ENCODE results near the gene DNAH17. TPM values are rescaled to one million over a fixed set of nuclear protein-coding genes. Genes with fewer than 3 reads are reported as not detected.

DNAH17 gene
- total RNA-seq, 2 experiments from 2014 or later: 0.03 to 0.44 TPM

DNA sequence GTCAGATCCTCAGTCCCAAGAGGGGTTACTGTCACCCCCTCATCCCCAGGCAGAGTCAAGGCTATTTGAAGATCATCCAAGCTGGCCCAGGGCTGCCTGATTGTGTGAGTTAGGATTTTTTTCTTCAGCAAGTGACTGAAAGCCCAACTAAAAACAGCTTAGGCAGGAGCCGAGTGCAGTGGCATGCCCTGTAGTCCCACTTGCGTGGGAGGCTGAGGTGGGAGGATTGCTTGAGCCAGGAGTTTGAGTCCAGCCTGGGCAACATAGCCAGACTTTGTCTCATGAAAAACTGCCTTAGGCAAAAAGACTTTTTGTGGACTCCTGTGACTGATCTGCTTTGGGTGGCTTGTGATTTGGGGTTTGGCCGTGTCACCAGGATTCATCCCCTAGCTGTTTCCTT, 178.8 kb downstream of the DNAH17 start:
- DNase-seq (no peak), ATAC-seq (ENCODE audit: low read depth) (no peak)
- H3K36me3 Mint-ChIP-seq: peaks cover 23% of the 10 kb centered on the region
- H3K27ac Mint-ChIP-seq: no peak overlapping the region
- H3K27me3 Mint-ChIP-seq: no peaks in the 10 kb centered on the region
- H3K4me3 Mint-ChIP-seq: no peak overlapping the region
- peaks cover 2% of the 10 kb centered on the region for H3K4me1 Mint-ChIP-seq
- POLR2A ChIA-PET: no interaction called here
- no peaks in the 10 kb centered on the region for H3K9me3 Mint-ChIP-seq

DNA sequence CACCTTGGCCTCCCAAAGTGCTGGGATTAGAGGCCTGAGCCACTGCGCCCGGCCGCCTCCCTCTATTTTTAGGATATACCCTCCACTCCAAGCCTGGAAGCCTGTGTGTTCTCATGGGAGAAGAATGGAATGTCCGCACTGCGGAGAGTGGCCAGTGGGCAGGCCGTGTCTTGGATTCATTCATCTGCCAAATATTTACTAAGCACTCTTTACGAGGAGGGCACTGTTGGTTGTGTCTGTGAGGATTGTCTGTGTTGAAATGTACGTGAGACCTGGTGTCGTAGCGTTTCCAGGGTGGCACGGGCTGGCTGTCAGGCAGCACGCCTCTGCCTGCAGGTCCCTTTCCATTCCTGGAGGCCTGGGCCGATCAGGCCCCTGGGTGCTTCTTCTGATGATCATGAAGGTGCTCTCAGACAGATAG, 179.5 kb downstream of the DNAH17 start:
- POLR2A ChIA-PET: no interaction called here
- ATAC-seq (ENCODE audit: low read depth) (no peak), DNase-seq (no peak)
- Mint-ChIP-seq H3K36me3 (peaks cover 20% of the 10 kb centered on the region), H3K4me1 (peaks cover 3% of the 10 kb centered on the region), H3K9me3 (no peaks in the 10 kb centered on the region), H3K27me3 (no peaks in the 10 kb centered on the region), H3K4me3 (no peak overlapping the region), H3K27ac (no peak overlapping the region)

DNA sequence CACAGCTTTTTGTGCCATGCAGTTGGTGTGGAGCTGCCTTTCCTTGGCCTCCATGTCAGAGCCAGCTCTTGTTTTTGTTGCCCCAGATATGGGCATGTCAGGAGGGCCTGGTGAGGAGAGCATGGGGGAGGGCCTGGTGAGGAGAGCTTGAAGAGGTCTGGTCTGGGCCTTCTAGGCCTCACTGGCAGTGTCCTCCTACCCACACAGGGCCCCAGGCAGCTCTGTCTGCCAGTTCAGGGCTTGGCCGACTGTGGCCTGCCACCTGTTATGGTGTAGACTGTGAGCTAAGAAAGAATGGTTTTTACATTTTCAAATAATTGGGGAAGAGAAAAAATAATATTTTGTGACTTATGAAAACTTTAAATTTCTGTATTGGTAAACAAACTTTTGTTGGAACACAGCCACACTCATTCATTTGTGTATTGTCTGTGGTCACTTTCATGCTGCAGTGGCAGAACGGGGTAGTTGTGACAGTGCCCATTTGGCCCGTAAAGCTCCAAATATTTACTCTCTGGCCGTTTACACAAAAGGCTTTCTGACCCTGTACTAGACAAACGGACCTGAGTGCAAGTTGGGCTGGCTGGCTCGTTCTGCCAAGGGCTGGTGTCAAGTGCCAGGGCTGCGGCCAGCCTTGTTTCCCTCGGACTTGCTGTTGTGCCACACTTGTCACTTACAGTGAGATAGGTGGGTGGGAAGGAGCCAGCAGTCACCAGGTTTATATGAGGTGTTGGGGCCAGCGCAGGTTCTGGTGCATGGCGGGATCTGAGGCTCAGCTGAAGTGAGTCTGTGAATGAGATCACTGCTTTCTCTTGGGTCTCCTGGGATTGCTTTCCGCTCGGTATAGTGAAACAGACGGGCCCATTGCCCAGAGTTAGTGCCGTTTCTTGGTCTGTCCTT, 180.5 kb downstream of the DNAH17 start:
- peaks cover 3% of the 10 kb centered on the region for H3K4me1 Mint-ChIP-seq
- no peak overlapping the region for H3K27ac Mint-ChIP-seq
- POLR2A ChIA-PET: no interaction called here
- no peak for DNase-seq
- H3K27me3 Mint-ChIP-seq: no peaks in the 10 kb centered on the region
- H3K9me3 Mint-ChIP-seq: no peaks in the 10 kb centered on the region
- peaks cover 18% of the 10 kb centered on the region for H3K36me3 Mint-ChIP-seq
- no peak overlapping the region for H3K4me3 Mint-ChIP-seq
- no peak for ATAC-seq (ENCODE audit: low read depth)

DNA sequence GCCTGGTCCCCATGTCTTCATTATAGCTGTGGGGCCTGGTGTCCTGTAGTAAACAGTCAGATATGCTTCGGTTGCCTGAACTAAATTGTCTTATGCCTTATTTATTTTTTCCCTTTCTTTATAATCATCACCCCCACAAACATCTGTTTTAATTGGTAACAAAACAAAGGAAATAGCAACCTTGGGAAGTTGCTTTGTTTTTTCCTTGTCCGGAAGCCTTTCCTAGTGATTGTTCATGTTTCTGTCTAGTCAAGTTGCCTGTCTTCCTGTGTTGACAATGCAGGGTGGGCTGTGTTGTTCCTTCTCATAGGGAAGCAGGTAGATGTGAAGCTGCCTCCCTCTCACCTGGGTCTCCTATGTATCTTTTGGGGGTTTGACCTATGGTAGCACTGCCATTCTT, 182.0 kb downstream of the DNAH17 start:
- no peak overlapping the region for H3K4me3 Mint-ChIP-seq
- H3K9me3 Mint-ChIP-seq: no peaks in the 10 kb centered on the region
- POLR2A ChIA-PET: no interaction called here
- ATAC-seq (ENCODE audit: low read depth) (no peak), DNase-seq (no peak)
- H3K27ac Mint-ChIP-seq: no peak overlapping the region
- H3K4me1 Mint-ChIP-seq: peaks cover 11% of the 10 kb centered on the region
- H3K27me3 Mint-ChIP-seq: no peaks in the 10 kb centered on the region
- peaks cover 15% of the 10 kb centered on the region for H3K36me3 Mint-ChIP-seq

DNA sequence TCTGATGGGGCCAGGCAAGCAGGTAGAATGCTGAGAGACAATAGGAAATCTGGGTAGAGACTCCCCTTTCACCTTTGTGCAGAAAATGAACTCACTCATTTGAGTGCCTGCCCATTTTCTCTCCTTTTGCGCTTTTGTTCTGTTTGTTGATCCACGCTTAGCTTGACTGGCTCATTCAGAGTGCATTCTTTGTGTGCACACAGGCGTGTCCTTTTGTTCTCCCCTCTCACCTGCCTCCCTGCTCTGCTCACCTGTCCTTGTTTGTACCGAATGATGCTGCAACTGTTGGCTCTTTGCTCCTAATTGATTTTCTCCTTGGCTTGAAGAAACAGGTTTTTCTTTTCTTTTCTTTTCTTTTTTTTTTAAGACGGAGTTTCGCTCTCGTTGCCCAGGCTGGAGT, 183.0 kb downstream of the DNAH17 start:
- H3K27me3 Mint-ChIP-seq: no peaks in the 10 kb centered on the region
- no peak overlapping the region for H3K27ac Mint-ChIP-seq
- H3K36me3 Mint-ChIP-seq: peaks cover 12% of the 10 kb centered on the region
- POLR2A ChIA-PET: no interaction called here
- peaks cover 12% of the 10 kb centered on the region for H3K4me1 Mint-ChIP-seq
- no peak for DNase-seq
- no peak for ATAC-seq (ENCODE audit: low read depth)
- H3K4me3 Mint-ChIP-seq: no peak overlapping the region
- H3K9me3 Mint-ChIP-seq: no peaks in the 10 kb centered on the region

DNA sequence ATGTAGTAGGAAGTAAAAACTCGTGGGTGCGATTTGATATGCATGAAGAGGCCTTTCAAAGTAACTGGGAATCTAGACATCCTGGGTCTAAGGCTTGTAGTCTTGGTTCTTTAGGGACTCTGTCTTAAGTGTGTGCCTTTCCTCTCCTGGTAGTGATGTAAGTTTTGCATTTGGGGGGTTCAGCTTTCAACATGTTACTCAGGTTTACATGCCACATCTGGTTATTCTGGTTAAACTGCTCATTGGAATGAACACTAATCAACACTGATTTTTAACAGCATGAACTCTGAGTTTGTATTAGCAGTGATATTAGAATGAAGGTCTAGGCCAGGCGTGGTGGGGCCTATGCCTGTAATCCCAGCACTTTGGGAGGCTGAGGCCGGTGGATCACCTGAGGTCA, 183.6 kb downstream of the DNAH17 start:
- ATAC-seq (ENCODE audit: low read depth) (no peak), DNase-seq (no peak)
- Mint-ChIP-seq H3K4me3 (no peak overlapping the region), H3K27me3 (no peaks in the 10 kb centered on the region), H3K9me3 (no peaks in the 10 kb centered on the region), H3K4me1 (peaks cover 16% of the 10 kb centered on the region), H3K36me3 (peaks cover 12% of the 10 kb centered on the region), H3K27ac (no peak overlapping the region)
- POLR2A ChIA-PET: no interaction called here

DNA sequence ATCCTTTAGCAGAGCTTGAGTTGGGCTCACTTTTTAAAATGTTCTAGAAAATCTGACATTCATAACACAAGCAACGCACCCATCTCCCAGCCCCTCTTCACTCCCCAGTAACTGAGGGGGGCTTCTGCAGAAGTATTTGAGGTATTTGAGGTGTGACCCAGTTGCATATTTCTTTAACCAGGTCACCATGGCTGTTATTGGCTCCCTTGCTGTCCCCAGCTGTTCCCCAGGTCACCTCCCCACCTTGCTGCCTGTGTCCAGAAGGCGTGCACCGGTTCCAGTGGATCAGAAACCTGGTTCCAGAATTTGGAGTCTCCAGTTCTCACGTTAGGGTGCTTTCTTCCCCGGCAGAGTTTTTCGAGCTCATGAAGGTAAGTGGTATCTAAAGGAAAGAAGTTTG, 184.9 kb downstream of the DNAH17 start:
- H3K27me3 Mint-ChIP-seq: no peaks in the 10 kb centered on the region
- H3K4me3 Mint-ChIP-seq: no peak overlapping the region
- H3K27ac Mint-ChIP-seq: no peak overlapping the region
- H3K36me3 Mint-ChIP-seq: peaks cover 10% of the 10 kb centered on the region
- POLR2A ChIA-PET: no interaction called here
- DNase-seq: no peak
- ATAC-seq (ENCODE audit: low read depth): no peak
- H3K9me3 Mint-ChIP-seq: no peaks in the 10 kb centered on the region
- peaks cover 24% of the 10 kb centered on the region for H3K4me1 Mint-ChIP-seq

DNA sequence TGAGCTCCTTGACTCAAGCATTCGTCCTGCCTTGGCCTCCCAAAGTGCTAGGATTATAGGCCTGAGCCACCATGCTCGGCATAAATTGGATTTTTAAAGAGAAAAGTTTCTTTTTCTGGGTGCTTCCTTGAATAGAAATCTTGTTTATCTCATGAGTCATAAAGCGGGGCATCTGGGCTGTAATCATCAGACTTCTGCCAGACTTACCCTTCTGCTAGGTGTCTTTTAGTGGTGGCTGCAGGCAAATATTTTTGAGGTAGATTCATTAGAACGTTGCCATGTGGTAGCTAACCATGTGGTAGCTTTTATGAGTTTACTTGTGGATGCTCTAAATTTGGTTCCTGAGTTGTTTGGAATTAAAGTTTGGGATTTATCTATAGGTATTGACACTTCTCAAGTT, 185.4 kb downstream of the DNAH17 start:
- peaks cover 27% of the 10 kb centered on the region for H3K4me1 Mint-ChIP-seq
- H3K36me3 Mint-ChIP-seq: peaks cover 8% of the 10 kb centered on the region
- DNase-seq (no peak), ATAC-seq (ENCODE audit: low read depth) (no peak)
- H3K27me3 Mint-ChIP-seq: no peaks in the 10 kb centered on the region
- H3K27ac Mint-ChIP-seq: no peak overlapping the region
- POLR2A ChIA-PET: interaction anchor here (1.0 kb wide), 1 partner anchor 21 kb away, joined by 5 read pairs; no protein-coding TSS in a partner anchor
- no peaks in the 10 kb centered on the region for H3K9me3 Mint-ChIP-seq
- no peak overlapping the region for H3K4me3 Mint-ChIP-seq

DNA sequence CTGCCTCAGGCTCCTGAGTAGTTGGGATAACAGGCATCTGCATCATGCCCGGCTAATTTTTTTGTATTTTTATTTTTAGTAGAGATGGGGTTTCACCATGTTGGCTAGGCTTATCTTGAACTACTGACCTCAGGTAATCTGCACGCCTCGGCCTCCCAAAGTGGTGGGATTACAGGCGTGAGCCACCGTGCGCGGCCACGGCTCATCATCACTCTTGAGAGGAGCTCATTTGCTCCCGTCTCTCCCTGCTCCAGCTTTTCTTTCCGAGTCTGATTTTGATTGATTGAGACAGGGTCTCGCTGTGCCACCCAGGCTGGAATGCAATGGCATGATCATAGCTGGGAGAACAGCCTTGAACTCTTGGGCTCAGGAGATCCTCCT, 186.2 kb downstream of the DNAH17 start:
- Mint-ChIP-seq H3K4me1 (peaks cover 35% of the 10 kb centered on the region), H3K27ac (no peak overlapping the region), H3K36me3 (peaks cover 6% of the 10 kb centered on the region), H3K9me3 (no peaks in the 10 kb centered on the region), H3K27me3 (no peaks in the 10 kb centered on the region), H3K4me3 (no peak overlapping the region)
- no peak for ATAC-seq (ENCODE audit: low read depth)
- no peak for DNase-seq
- POLR2A ChIA-PET: interaction anchor here (1.0 kb wide), 1 partner anchor 22 kb away, joined by 5 read pairs; no protein-coding TSS in a partner anchor

DNA sequence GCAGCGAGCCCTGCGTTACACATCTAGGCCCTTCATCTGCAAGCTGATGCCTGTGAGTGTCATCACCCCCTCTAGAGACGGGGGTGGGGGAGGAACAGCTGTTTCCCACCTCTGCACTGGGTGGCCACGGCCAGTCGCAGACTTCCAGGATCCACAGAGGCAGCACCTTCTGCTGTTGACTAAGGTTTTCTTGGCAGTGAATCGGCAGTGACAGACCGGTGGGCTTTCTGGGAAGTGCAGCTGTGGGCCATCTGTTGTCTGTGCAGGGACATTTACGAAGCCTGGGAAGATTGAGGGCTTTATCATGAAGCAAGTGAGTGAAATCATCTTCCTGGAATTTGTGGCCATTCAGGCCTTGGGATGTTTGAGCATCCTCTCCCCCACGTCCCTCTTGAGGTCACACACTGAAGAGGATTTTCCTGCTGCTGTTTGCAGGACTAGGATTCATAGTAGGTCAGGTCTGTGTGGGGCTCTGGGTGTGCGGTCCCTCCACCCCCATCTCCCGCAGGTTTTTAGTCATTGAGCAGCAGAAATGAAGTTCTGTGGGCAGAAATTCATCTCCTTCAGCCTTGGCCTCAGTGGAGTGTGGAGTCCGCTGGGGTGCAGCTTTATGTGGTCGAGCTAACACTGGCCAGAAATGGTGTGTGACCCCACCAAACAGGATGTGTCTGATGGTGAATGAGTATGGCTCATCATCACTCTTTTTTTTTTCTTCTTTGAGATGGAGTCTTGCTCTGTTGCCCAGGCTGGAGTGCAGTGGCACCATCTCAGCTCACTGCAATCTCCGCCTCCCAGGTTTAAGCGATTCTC, 186.8 kb downstream of the DNAH17 start:
- Mint-ChIP-seq H3K4me3 (no peak overlapping the region), H3K36me3 (peaks cover 6% of the 10 kb centered on the region), H3K27ac (no peak overlapping the region), H3K4me1 (peaks cover 41% of the 10 kb centered on the region), H3K27me3 (no peaks in the 10 kb centered on the region), H3K9me3 (no peaks in the 10 kb centered on the region)
- ATAC-seq (ENCODE audit: low read depth) (no peak), DNase-seq (no peak)
- POLR2A ChIA-PET: interaction anchor here (1.0 kb wide), 1 partner anchor 22 kb away, joined by 5 read pairs; no protein-coding TSS in a partner anchor

DNA sequence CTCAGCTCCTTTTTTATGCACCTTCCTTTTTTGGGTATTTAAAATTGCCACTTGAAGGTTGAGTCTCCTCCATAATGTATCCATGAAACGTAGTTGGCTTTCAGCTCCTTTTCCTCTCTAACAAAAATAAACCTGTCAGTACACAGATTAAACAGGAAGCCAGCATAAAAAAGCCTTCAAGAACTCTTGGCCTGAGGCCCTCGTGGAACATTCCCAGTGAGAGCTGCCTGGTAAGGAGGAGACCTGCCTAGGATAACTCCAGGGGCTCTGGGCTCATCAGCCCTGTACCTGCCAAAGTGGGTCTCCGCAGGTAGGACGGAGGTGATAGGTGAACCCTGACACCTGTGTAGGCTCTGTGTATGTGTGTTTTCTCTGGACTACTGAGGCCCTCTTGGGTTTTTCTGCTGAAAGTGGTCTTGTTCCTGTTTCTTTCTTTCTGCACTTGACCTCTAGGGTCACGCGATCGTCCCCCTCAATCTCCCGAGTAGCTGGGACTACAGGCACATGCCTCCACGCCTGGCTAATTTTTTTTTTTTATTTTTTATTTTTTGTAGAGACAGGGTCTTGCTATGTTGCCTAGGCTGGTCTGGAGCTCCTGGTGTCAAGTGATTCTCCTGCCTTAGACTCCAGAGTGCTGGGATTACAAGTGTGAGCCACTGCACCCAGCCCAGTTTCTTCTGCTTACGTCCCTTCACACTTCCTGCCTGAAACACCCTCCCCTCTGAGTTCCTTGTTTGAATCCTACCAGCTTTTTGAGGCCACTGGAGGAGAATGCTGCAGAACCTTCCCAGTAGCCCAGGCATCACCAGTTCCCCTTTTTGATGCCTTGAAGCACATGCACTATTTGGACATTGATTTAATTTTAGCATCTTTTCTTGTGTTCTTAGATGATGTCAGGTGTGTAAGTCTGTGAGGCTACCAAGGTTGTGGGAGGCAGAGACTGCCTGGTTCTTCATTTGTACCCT, 188.9 kb downstream of the DNAH17 start:
- H3K4me3 Mint-ChIP-seq: peak overlapping the region; percentile 52
- peaks cover 4% of the 10 kb centered on the region for H3K36me3 Mint-ChIP-seq
- ATAC-seq (ENCODE audit: low read depth) (no peak), DNase-seq (no peak)
- POLR2A ChIA-PET: interaction anchor here (0.6 to 0.7 kb wide), 2 partner anchors 28 to 173 kb away, joined by 3 read pairs; no protein-coding TSS in a partner anchor
- no peaks in the 10 kb centered on the region for H3K9me3 Mint-ChIP-seq
- H3K27ac Mint-ChIP-seq: peak overlapping the region; percentile 80
- H3K27me3 Mint-ChIP-seq: no peaks in the 10 kb centered on the region
- H3K4me1 Mint-ChIP-seq: peaks cover 56% of the 10 kb centered on the region

DNA sequence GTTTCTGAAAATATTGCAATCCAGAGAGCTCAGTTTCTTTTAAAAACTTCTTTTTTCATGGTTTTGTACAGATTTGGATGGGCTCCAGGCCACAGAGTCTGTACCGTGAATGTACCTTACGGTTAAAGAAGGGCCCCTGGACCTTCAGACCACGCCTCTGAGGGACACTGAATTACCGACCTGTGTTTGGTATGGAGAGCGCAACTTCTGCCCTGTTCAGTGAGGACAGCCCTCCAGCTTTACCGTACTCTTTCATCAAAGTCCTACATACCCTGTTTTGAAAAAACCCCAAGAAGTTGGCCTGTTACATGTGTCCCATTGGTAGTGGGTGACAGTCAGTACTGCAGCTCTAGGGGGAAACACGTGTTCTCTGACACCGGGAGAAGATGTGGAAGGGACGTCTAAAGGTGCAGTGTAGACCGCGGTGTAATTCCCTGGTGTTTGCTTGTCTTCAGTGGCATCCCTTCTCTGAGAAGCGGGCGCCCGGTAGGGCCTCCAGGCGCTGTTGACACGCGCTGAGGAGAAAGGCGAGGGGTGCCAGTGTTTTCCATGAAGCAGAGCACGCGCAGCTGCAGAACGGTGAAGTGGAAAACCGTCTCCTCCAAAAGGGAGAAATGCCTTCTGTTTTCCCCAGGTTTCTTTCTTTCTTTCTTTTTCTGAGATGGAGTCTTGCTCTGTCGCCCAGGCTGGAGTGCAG, 192.6 kb downstream of the DNAH17 start:
- H3K9me3 Mint-ChIP-seq: no peaks in the 10 kb centered on the region
- ATAC-seq (ENCODE audit: low read depth): no peak
- H3K27me3 Mint-ChIP-seq: no peaks in the 10 kb centered on the region
- peak overlapping the region; percentile 93 for H3K27ac Mint-ChIP-seq
- peaks cover 69% of the 10 kb centered on the region for H3K4me1 Mint-ChIP-seq
- no peak for DNase-seq
- peaks cover 14% of the 10 kb centered on the region for H3K36me3 Mint-ChIP-seq
- peak overlapping the region; percentile 72 for H3K4me3 Mint-ChIP-seq
- POLR2A ChIA-PET: interaction anchor here (0.9 kb wide), 1 partner anchor 30 kb away, joined by 3 read pairs; no protein-coding TSS in a partner anchor
